ENCODE measurements around the gene RGS13.

RGS13 gene

GRCh38 chr1:192635939-192636338 is at the start of gene RGS13:
Gene RGS13, plus strand, starts transcription at chr1:192636147. Its CDS starts 8,188 bp downstream, at chr1:192644335.
- DNase-seq: no peak

GRCh38 chr1:192587386-192588266 is 48.3 kb upstream of the RGS13 start:
- no peak for DNase-seq

GRCh38 chr1:192588546-192588945 is 47.4 kb upstream of the RGS13 start:
- DNase-seq: no peak

GRCh38 chr1:192589813-192590212 is 46.1 kb upstream of the RGS13 start:
- no peak for DNase-seq

GRCh38 chr1:192592517-192592916 is 43.4 kb upstream of the RGS13 start:
- DNase-seq: no peak

GRCh38 chr1:192592981-192593708 is 42.8 kb upstream of the RGS13 start:
- DNase-seq: no peak

- no peak for DNase-seq
Observed at GRCh38 chr1:192595299-192595698, 40.6 kb upstream of the RGS13 start.

GRCh38 chr1:192598589-192598988 is 37.4 kb upstream of the RGS13 start:
- no peak for DNase-seq

- no peak for DNase-seq
Observed at GRCh38 chr1:192600275-192600674, 35.7 kb upstream of the RGS13 start.

GRCh38 chr1:192601143-192601542 is 34.8 kb upstream of the RGS13 start:
- no peak for DNase-seq

GRCh38 chr1:192601567-192601966 is 34.4 kb upstream of the RGS13 start:
- no peak for DNase-seq

GRCh38 chr1:192602757-192603156 is 33.2 kb upstream of the RGS13 start:
- DNase-seq: no peak

GRCh38 chr1:192603218-192603787 is 32.6 kb upstream of the RGS13 start:
- DNase-seq: no peak

- no peak for DNase-seq
Observed at GRCh38 chr1:192604979-192605620, 30.8 kb upstream of the RGS13 start.

GRCh38 chr1:192608671-192609070 is 27.3 kb upstream of the RGS13 start:
- DNase-seq: no peak

GRCh38 chr1:192609110-192610079 is 26.6 kb upstream of the RGS13 start:
- DNase-seq: no peak

GRCh38 chr1:192610112-192610889 is 25.6 kb upstream of the RGS13 start:
- DNase-seq: no peak

GRCh38 chr1:192615055-192615454 is 20.9 kb upstream of the RGS13 start:
- DNase-seq: no peak

GRCh38 chr1:192620071-192620635 is 15.8 kb upstream of the RGS13 start:
- no peak for DNase-seq

GRCh38 chr1:192626366-192627179 is 9.4 kb upstream of the RGS13 start:
- no peak for DNase-seq

Measured in cortex of kidney (tissue), 1 donor.